HG03571 (cell line): ENCODE data around the gene RNF207.

Experiments
- ATAC-seq: cut with Tn5 transposase; IDR thresholded peaks from one replicate; pipeline ENCODE4 v1.9.1; 2021; ENCODE audit not compliant: unreplicated experiment

Gene RNF207

GRCh38 chr1:6172549-6172948 lies 33.4 kb upstream of the RNF207 start:
- no peak for ATAC-seq

DNA sequence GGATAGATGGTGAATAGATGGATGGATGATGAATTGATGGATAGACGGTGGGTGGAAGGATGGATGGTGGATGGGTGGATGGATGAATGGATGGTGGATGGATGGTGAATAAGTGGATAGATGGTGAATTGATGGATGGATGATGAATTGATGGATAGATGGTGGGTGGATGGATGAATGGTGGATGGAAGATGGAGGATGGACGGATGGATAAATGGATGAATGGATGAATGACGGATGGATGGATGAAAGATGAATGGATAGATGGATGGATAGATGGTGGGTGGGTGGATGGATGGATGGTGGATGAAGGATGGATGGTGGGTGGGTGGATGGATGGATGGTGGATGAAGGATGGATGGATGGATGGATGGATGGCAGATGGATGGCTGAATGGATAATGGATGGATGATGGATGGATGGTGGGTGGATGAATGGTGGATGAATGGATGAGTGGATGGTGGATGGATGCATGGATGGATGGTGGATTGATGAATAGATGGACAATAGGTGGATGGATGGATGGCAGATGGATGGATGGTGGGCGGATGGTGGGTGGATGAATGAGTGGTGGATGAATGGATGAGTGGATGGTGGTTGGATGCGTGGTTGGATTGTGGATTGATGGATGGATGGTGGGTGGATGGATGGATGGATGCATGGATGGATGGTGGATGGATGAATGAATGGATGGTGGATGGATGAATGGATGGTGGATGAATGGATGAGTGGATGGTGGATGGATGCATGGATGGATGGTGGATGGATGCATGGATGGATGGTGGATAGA lies 31.1 kb upstream of the RNF207 start:
- no peak for ATAC-seq

DNA sequence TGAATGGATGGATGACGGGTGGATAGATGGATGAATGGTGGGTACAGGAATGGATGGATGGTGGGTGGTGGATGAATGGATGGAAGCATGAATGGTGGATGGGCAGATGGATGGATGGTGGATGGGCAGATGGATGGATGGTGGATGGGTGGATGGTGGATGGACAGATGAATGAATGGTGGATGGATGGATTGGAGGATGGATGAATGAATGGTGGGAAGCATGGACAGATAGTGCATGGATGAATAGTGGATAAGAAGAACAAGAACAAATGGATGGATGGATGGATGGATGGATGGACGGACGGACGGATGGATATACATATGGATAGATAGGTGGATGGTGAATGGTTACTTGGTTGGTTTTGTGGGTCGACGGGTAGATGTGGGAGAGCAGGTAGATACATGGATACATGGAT lies 30.5 kb upstream of the RNF207 start:
- ATAC-seq, result no peak

DNA sequence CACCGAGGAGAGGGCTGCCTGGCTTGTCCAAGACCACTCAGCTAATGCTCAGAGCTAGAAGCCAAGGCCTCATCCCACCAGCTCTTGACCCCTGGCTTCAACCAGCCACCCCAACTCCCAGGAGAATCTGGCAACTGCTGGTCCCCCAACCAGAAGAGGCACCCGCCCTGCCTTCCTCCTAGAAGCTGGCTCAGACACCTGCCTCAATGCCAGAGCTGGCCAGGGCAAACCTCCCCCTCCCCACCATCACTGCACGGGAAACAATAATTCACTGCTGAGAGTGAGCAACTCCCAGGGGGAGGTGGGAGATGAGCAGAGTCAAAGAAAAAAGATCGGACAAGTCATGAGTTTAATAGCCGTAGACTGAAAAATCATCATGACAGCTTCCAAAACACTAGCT lies 29.1 kb upstream of the RNF207 start:
- no peak for ATAC-seq

DNA sequence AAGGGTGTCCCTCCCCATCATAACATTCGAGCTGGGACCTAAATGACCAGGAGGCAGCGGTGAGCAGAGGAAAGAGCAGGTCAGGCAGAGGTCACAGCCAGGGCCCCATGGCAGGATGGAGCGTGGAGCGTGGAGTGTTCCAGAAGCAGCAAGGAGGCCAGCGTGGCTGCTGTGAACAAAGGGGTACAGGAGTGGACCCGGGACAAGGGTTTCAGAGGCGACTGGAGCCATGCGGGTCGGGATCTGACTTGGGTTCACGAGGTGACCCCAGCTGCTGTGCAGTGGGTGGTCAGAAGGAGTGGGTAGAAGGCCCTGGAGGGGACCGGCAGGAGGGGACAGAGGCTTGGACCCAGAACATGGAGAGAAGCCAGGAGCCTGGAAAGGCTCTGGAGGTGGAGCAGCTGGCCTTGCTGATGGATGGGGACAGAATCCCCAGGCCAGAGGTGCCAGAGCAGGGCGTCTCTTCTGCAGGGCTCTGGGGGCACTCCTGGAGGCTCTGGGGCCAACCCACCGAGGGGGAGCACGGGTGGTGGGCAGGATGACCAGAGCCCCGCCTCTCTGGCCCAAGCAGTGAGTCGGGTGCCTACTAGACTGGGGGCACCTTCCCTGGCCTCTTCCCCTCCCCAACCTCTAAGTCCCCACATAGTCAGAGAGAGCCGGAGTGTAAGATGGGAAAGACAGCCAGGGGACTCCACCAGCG lies 28.1 kb upstream of the RNF207 start:
- no peak for ATAC-seq

- ATAC-seq, result no peak
Observed at GRCh38 chr1:6178751-6179563, 27.0 kb upstream of the RNF207 start.

GRCh38 chr1:6179564-6180175 lies 26.2 kb upstream of the RNF207 start:
- ATAC-seq, result no peak

GRCh38 chr1:6180268-6180706 lies 25.6 kb upstream of the RNF207 start, which contains the start of gene CHD5:
CHD5 (minus strand) TSS chr1:6180321; CDS start chr1:6180023, 298 bp downstream.
- no peak for ATAC-seq

- ATAC-seq, result no peak
Observed at GRCh38 chr1:6180707-6181311, 25.1 kb upstream of the RNF207 start.

DNA sequence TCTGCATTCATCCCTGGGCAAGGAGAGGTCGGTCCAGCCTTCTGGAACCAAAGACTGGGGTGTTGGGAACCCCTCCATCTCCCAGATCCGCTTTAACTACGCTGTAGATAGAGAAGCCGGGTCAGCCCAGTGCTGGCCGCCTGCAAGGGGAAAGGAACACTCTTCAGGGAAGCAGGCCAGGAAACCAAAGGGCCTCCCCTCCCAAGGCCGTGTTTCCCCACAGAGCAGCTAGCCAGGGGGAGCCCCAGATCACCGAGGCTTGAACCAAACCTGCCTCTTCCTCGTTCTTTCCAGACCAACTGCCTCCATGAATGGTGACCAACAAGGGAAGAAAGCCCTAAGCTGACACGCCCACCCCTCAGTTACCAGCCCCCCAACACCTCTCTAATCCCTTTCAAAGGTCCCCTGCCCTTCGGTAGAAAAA lies 24.6 kb upstream of the RNF207 start:
- no peak for ATAC-seq

GRCh38 chr1:6183520-6183989 lies 22.4 kb upstream of the RNF207 start:
- no peak for ATAC-seq

- ATAC-seq, result no peak
Observed at GRCh38 chr1:6184083-6184783, 21.7 kb upstream of the RNF207 start.

DNA sequence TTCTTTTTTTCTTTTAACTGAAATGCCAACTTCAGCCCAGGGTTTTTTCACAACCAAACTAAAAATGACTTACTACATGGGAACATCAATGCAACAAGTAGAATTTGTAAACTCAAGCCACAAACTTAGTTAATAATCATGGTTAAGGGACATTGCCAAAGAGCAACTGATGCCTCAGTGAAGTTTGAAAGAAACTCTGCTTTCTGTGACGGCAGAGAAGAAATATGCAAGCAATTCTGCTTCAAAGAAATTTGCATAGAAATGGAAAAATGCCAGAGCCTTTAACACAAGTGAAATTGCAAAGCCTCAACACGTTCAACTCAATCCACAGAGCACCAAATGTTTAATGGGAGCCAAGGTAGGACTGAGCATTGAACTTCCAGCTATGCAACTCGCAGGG lies 20.8 kb upstream of the RNF207 start:
- ATAC-seq, result no peak

DNA sequence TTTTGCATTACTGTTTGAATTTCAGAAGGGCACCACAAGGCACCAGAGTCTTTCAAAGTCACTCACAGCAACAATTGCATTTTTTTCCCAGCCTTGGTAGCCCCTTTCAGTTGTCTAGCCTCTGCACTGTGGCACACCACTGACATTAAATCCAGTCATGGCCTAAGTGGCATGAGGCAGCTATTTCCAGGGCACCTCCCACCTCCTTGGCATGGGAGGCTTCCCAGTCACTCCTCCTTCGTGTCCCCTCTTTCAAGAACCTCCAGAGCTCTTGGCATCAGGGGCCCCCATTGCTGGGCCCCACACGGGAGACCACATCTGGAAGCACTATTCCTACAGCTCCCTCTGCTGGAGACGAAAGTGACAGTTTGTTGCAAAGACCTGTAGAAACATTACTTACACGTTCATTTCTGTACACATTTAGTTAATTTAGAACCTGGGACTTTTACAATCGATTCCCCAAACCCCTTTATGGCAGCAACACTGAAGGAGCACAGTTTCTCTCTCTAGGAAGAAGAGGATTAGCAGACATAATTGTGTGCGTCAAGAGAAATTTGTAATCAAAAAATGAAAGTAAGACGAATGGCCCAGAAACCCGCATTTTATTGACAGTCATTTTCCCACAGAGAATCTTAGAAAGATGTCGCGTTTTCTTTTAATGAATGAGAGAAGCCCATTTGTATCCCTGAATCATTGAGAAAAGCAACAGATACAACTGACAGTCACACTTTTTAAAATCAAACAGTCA lies 20.1 kb upstream of the RNF207 start:
- ATAC-seq, result no peak

GRCh38 chr1:6188466-6188865 lies 17.5 kb upstream of the RNF207 start:
- no peak for ATAC-seq

GRCh38 chr1:6191968-6192367 lies 14.0 kb upstream of the RNF207 start:
- no peak for ATAC-seq

DNA sequence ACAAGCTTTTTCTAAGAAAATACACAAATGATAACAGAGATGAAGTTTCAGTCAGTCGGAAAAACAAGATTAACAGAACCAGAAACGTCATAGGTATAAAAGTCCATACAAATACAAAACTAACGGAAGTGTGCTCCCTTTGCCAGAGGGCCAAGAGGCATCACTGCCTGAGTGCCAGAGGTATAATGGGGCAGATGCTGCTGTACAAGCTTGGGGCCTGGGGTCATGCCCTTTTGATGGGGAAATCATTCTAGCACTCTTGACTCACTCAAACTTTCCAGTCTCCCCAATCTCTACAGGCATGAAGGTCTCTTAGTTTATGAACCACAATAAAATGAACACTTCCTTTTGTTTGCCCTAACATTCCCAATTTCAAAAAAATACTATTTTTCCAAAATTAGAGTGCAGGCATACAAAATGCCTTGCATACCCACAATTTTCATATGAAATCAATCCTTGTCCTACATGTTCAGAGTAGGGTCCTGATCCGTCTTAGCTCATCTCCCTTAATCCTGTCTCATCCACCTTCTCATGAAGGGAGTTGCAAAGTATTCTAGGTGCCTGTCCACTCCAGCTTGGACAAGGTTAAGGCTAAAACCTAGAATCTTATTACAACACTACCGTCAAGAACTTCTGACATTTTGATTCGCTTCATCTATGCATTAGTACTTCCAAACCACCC lies 8.0 kb upstream of the RNF207 start:
- no peak for ATAC-seq

DNA sequence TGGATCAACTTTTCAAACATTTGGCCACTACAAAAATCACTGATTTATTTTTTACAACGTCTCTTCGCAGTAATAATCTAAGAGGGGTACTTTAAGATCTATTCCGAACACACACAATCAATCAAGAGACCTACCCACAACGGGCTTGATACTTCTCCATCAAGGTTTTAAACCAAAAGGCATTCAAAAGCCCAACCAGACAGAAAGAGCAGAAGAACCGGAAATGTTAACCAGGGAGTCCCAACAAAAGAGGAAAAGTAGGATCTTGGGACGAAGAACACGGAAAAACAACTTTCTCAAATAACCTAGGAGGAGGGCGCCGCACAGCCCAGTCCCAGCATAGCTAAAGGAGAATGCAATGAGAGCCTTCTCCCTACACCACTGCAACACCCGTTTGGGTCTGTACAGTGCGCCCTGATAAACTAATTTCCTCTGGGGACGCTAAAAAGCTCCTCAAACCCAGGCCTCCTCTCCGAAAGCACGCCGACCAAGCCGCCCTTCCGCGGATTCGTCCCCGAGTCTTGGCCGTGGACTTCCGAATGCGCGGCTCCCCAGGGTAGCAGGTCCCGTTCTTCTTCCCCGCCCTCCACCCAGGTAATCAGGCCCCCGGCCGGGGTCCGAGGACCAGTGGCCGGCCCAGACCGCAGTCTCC lies 7.1 kb upstream of the RNF207 start:
- peak; percentile 20 for ATAC-seq
